Astrocyte (in vitro differentiated cells and primary cell): ENCODE measurements around the gene MYT1.

Experiments used
- CTCF ChIP-seq: IDR thresholded peaks from 2 replicates; pipeline ENCODE4 v1.5.1; 2011; ENCODE audit warnings: low read depth, mild to moderate bottlenecking, inconsistent platforms, low read length, moderate library complexity; ENCODE audit not compliant: insufficient read depth
- EZH2 ChIP-seq: IDR thresholded peaks from 2 replicates; pipeline ENCODE4 v1.6.1; 2012; ENCODE audit warnings: mild to moderate bottlenecking, low read length, inconsistent platforms; ENCODE audit not compliant: insufficient read depth

DNA sequence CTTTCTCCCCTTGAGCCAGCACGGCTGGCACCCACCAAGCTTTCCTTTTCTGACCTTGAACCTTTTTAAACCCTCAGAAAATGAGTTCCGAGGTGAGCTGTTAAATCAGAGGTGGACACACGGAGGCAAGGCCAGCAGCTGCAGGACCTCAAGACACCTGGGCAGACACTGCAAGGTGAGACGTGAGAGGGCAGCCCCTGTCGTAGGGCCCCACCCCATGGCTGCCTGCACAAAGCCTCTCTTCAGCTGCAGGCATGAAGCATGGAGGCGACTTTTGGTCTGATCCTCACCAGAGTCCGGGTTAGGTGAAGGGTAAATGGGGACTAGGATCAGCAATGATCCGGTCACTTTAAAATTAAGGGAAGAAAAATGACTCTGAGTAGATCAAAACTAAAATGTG is 25.7 kb downstream of the MYT1 start:
- TF ChIP-seq CTCF: no peak
- no peak for TF ChIP-seq EZH2
